GM10248 (cell line): Measurements from ENCODE around the gene TLR9.

ENCODE experiments used
- CTCF ChIA-PET: fragments of 300-600 bp; sonication (Branson Sonifier 250); formaldehyde crosslinking; extraction: SDS; loops from one replicate; lab custom pipeline; 2021; ENCODE audit warnings: antibody characterized with exemption; lab: Yijun Ruan, JAX
- POLR2A ChIA-PET: fragments of 350-650 bp; sonication (Branson Sonifier 250); formaldehyde crosslinking; extraction: SDS; loops from one replicate; lab custom pipeline; 2020; ENCODE audit warnings: antibody characterized with exemption; lab: Yijun Ruan, JAX
- DNase-seq: peaks from one replicate; pipeline ENCODE4 v3.0.0; 2012; ENCODE audit errors: extremely low spot score
- TF ChIP-seq, protein P1 (sequence below): IDR thresholded peaks from 2 replicates; pipeline ENCODE4 v1.5.1; 2012; ENCODE audit warnings: mild to moderate bottlenecking, low read depth; ENCODE audit errors: extremely low read depth, missing control alignments, control extremely low read depth

The TLR9 gene

DNA sequence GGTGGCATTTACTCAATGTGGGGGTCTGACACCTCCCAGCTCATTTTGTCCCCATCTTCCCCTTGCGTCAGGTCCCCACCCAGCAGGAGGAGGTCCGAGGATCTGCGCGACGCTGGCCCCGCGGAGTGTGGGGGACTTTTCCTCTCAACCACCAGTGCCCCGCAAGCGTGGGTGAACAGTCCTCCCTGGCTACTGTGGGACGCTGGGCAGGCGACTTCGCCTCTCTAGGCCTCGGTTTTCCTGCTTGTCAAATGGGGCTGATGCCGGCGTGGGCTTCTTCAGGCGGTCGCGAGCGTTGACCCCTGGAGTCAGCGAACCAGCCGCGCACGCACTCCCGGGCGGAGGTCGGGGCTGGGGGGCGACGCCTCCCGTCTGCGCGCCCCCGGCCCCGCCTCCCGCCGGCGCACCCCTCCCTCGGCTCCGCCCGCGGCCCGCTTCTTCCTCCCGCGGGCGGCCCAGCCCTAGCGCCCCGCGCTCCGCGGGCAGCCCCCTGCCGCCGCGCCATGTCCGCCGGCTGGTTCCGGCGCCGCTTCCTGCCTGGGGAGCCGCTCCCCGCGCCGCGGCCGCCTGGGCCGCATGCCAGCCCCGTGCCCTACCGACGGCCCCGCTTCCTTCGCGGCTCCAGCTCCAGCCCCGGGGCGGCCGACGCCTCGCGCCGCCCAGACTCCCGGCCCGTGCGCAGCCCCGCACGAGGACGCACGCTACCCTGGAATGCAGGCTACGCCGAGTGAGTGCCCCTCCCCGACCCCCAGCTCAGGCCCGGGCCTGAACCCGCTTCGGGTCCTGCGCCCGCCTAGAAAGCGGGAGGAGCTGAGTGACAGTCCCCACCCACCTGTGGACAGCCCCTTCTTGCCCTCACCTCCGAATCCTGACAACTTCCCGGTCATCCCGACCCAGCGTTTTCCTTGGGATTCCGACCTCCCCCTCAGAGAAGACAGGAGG is 20.1 kb upstream of the TLR9 start, which contains the start of gene PPM1M:
Gene PPM1M (plus strand): TSS at position 438 of the 942 bp plus-strand sequence. CDS start 66 bp downstream, at position 504.
- POLR2A ChIA-PET, result interaction anchor here (0.5 to 0.9 kb wide), 2 partner anchors 30 to 730 kb away, joined by 3 to 4 read pairs; no protein-coding TSS in a partner anchor
- DNase-seq, result peak; percentile 72
- CTCF ChIA-PET, result interaction anchor here (0.9 to 7.0 kb wide), 8 partner anchors 11 to 94 kb away, joined by 3 to 48 read pairs (median 9); partner anchors contain the start of gene WDR82
- TF ChIP-seq, protein P1, sequence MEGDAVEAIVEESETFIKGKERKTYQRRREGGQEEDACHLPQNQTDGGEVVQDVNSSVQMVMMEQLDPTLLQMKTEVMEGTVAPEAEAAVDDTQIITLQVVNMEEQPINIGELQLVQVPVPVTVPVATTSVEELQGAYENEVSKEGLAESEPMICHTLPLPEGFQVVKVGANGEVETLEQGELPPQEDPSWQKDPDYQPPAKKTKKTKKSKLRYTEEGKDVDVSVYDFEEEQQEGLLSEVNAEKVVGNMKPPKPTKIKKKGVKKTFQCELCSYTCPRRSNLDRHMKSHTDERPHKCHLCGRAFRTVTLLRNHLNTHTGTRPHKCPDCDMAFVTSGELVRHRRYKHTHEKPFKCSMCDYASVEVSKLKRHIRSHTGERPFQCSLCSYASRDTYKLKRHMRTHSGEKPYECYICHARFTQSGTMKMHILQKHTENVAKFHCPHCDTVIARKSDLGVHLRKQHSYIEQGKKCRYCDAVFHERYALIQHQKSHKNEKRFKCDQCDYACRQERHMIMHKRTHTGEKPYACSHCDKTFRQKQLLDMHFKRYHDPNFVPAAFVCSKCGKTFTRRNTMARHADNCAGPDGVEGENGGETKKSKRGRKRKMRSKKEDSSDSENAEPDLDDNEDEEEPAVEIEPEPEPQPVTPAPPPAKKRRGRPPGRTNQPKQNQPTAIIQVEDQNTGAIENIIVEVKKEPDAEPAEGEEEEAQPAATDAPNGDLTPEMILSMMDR, result no peak

DNA sequence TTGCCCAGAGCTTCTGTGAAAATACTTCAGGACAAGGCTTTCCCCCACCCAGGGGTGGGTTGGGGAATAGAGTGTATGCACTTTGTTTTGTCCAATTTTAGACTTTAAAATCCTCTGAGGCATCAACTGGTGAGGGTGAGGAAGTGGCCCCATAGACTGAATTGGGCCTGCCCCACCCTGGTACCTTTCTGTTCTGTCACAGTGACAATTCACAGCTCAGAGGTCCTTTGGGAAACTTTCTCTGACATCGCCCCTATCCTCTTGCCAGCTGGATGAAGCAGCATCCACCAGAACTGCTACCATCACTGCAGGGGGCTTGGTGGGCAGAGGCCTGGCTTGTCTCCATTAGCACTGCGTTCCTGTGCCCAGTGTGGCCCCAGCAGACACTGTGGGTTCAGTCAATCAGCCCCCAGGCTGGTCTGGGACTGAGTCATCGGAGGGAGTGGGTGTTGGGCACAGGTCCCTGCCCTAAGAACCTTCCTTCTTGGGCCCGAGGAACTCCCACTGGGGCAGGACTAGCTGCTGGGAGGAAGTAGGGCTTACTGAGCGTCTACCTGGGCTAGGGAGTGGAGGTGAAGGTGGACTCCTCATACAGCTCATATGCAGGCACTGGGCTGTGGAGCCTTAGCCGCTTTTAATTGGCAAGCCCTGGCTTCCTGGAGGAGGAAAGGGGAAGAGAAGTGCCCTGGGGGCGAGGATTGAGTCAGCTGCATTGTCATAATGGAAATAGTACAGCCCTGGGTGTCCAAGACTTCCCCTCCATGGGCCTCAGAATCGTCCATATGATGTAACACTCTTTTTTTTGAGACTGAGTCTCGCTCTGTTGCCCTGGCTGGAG is 18.6 kb upstream of the TLR9 start:
- DNase-seq, result peak; percentile 80
- ChIA-PET POLR2A (interaction anchor here (1.2 kb wide), 1 partner anchor 10 kb away, joined by 5 read pairs; no protein-coding TSS in a partner anchor), CTCF (interaction anchor here (0.8 to 7.0 kb wide), 11 partner anchors 9 to 203 kb away, joined by 3 to 48 read pairs (median 6); partner anchors contain the start of genes TLR9 and WDR82)
- TF ChIP-seq, protein P1, result no peak

DNA sequence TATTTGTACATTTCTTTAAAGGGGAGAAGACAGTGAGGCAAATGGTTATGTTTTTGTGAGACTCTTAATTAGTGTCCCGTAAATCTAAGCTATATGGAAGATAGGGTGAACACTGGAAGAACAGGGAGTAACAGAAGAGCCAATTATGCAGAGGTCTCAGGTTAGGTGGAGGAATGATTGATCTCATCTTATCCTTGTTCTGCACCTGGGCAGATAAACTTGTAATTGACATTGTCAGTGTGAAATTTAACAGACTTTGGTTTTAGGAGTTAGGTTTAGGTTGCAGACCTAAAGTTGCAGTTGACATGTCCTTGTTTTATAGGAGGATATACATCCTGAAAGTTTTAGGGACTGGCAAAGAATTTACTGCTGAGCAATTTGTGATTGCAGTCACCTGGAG is 16.6 kb upstream of the TLR9 start:
- ChIA-PET POLR2A (no interaction called here), CTCF (interaction anchor here (2.4 to 7.0 kb wide), 3 partner anchors 10 to 21 kb away, joined by 13 to 48 read pairs (median 21); no protein-coding TSS in a partner anchor)
- DNase-seq, result no peak
- TF ChIP-seq, protein P1, result no peak

DNA sequence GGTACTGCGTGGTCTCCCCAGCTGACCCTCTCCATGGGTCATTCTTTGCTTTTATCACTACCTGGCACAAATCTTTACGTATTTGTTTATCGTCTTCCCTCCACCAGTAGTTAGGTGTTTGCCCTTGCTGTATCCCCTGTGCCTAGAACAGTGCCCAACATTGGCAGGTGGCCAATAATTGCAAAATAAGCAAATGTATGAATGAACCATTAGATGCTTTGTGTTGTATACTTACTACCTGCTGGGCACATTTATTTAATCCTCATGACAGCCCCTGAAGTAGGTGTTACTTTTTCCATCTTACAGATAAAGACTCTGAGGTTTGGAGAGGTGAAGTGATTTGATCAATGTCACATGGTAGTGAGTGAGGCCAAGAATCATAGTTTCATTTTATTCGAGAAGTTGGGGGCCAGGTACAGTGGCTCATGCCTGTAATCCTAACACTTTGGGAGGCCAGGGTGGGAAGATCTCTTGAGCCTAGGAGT is 15.5 kb upstream of the TLR9 start:
- POLR2A ChIA-PET, result interaction anchor here (1.0 kb wide), 1 partner anchor 36 kb away, joined by 5 read pairs; no protein-coding TSS in a partner anchor
- CTCF ChIA-PET, result interaction anchor here (0.7 to 7.0 kb wide), 11 partner anchors 8 to 99 kb away, joined by 3 to 48 read pairs (median 6); partner anchors contain the start of gene TLR9
- DNase-seq, result no peak
- TF ChIP-seq, protein P1, result no peak

DNA sequence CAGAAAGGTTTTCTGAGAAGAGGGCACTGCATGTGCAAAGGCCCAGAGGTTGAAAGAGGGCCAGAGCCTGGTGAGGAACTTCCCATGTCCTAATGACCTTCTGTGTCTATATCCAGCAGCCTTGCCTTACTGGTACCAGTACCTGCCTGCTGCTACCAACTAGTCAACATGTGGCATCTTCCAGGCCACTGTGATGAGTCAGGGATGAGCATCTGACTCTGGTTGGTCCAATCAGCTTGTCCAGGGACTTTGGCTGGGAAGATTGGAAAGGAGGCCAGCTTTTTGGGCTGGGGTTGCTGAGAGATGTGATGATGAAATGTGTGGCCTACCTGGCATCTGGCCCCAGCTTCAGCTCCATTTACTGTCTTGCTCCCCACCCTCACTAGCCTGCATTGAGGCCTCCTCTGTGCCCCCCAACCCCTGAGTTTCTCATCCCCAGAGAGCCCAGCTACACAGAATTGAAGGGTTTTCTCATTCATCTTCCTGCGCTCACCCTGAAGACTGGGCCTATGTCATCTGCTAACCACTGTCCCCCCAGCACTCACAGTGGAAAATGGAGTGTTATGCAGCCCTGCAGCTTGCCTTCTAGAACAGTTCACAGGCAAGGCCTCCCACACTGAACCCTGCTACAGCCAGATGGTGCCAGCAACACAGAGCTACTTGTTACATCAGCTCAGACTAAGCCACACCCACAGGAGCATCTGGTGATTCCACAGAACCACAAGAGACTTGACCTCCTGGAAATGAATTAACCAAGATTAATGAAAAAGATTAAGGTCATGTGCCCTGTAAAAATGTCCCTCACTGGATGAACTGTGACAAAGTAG is 14.8 kb upstream of the TLR9 start:
- TF ChIP-seq, protein P1, result no peak
- POLR2A ChIA-PET, result interaction anchor here (1.0 kb wide), 1 partner anchor 37 kb away, joined by 5 read pairs; no protein-coding TSS in a partner anchor
- DNase-seq, result no peak
- CTCF ChIA-PET, result interaction anchor here (0.7 to 7.0 kb wide), 11 partner anchors 9 to 99 kb away, joined by 3 to 48 read pairs (median 6); partner anchors contain the start of gene TLR9
